IMR-90 (cell line): ENCODE data around the gene MOV10L1. TPM values are rescaled to one million over a fixed set of nuclear protein-coding genes. Genes with fewer than 3 reads are reported as not detected.

Experiments used
- ATAC-seq: fragments of 200-7000 bp; cut with Tn5 transposase; 2 replicates; pipeline ENCODE4 v1.9.1; 2020; ENCODE audit warnings: low read depth, mild to moderate bottlenecking, moderate library complexity
- BruUV-seq: library from RNA; stranded (reverse); fragments of 400-500 nt; replicated peaks from 2 replicates; lab custom pipeline; 2021; lab: Mats Ljungman, UMichigan
- CTCF ChIA-PET: fragments of 300-600 bp; formaldehyde crosslinking; extraction: SDS; loops from one replicate; lab custom pipeline; 2021; ENCODE audit warnings: antibody characterized with exemption; lab: Yijun Ruan, JAX
- POLR2A ChIA-PET: fragments of 300-600 bp; sonication (Branson Sonifier 250); formaldehyde crosslinking; loops from one replicate; lab custom pipeline; 2022; ENCODE audit warnings: antibody characterized with exemption; ENCODE audit not compliant: unreplicated experiment; lab: Charles Lee
- DNase-seq: peaks from one replicate; pipeline ENCODE4 v3.0.0; 2013
- H2AFZ ChIP-seq: replicated peaks from 2 replicates; pipeline ENCODE3; 2013; ENCODE audit warnings: low read length, mild to moderate bottlenecking; ENCODE audit not compliant: poor library complexity
- H2AK5ac ChIP-seq: 2 replicates; pipeline ENCODE4 v1.6.1; 2013; ENCODE audit warnings: low read depth, low read length, inconsistent platforms
- H2AK9ac ChIP-seq: replicated peaks from 2 replicates; pipeline ENCODE3; 2013; ENCODE audit warnings: mild to moderate bottlenecking, low read depth, low read length, moderate library complexity; ENCODE audit not compliant: poor library complexity
- H2BK120ac ChIP-seq: 2 replicates; pipeline ENCODE4 v1.6.1; 2013; ENCODE audit warnings: low read depth, low read length, inconsistent platforms
- H2BK15ac ChIP-seq: 3 replicates; pipeline ENCODE4 v1.6.1; 2013; ENCODE audit warnings: low read depth, low read length, inconsistent platforms
- H2BK20ac ChIP-seq: 2 replicates; pipeline ENCODE4 v1.6.1; 2013; ENCODE audit warnings: low read depth, mild to moderate bottlenecking, inconsistent platforms, low read length, moderate library complexity
- H2BK5ac ChIP-seq: 2 replicates; pipeline ENCODE4 v1.6.1; 2013; ENCODE audit warnings: mild to moderate bottlenecking, low read depth, low read length, inconsistent platforms; ENCODE audit not compliant: poor library complexity, severe bottlenecking
- H3K14ac ChIP-seq: replicated peaks from 2 replicates; pipeline ENCODE4 v1.6.1; 2013; ENCODE audit warnings: low read depth, low read length, inconsistent platforms
- H3K18ac ChIP-seq: 2 replicates; pipeline ENCODE4 v1.6.1; 2013; ENCODE audit warnings: low read depth, low read length, control low read depth
- H3K23ac ChIP-seq: 2 replicates; pipeline ENCODE4 v1.6.1; 2013; ENCODE audit warnings: low read depth, low read length, inconsistent platforms
- H3K27ac ChIP-seq: 2 replicates; pipeline ENCODE4 v1.5.1; 2013; ENCODE audit warnings: mild to moderate bottlenecking, control low read depth, low read length; ENCODE audit not compliant: insufficient read depth
- H3K27me3 ChIP-seq: 2 replicates; pipeline ENCODE4 v1.6.1; 2013; ENCODE audit warnings: low read length; ENCODE audit not compliant: control insufficient read depth, insufficient read depth
- H3K36me3 ChIP-seq: 2 replicates; pipeline ENCODE4 v1.6.1; 2013; ENCODE audit warnings: low read length, mixed read lengths; ENCODE audit not compliant: control insufficient read depth, insufficient read depth
- H3K4ac ChIP-seq: 2 replicates; pipeline ENCODE4 v1.6.1; 2013; ENCODE audit warnings: low read depth, low read length, inconsistent platforms
- H3K4me1 ChIP-seq: 2 replicates; pipeline ENCODE4 v1.6.1; 2013; ENCODE audit warnings: low read length, mixed read lengths; ENCODE audit not compliant: control insufficient read depth, insufficient read depth
- H3K4me2 ChIP-seq: 2 replicates; pipeline ENCODE4 v1.6.1; 2013; ENCODE audit warnings: low read depth, mild to moderate bottlenecking, control low read depth, low read length, moderate library complexity
- H3K4me3 ChIP-seq: 2 replicates; pipeline ENCODE4 v1.5.1; 2013; ENCODE audit warnings: low read depth, mild to moderate bottlenecking, control low read depth, low read length, moderate library complexity; ENCODE audit not compliant: insufficient read depth
- H3K56ac ChIP-seq: 2 replicates; pipeline ENCODE4 v1.6.1; 2013; ENCODE audit warnings: low read length, inconsistent platforms; ENCODE audit not compliant: insufficient read depth; ENCODE audit errors: extremely low read depth
- H3K79me1 ChIP-seq, 2 experiments: 2 replicates each; pipeline ENCODE4 v1.6.1; 2013; ENCODE audit warnings: low read length in 2 of 2, inconsistent platforms in 1 of 2, low read depth in 1 of 2
- H3K9ac ChIP-seq: 2 replicates; pipeline ENCODE4 v1.6.1; 2013; ENCODE audit warnings: low read depth, low read length, control low read depth
- H3K9me1 ChIP-seq: 2 replicates; pipeline ENCODE4 v1.6.1; 2013; ENCODE audit warnings: low read length, inconsistent platforms; ENCODE audit not compliant: insufficient read depth
- H3K9me3 ChIP-seq: 2 replicates; pipeline ENCODE4 v1.6.1; 2013; ENCODE audit warnings: low read length; ENCODE audit not compliant: control insufficient read depth, insufficient read depth
- H4K20me1 ChIP-seq: 2 replicates; pipeline ENCODE4 v1.6.1; 2013; ENCODE audit warnings: low read length, inconsistent platforms; ENCODE audit not compliant: insufficient read depth
- H4K5ac ChIP-seq: 2 replicates; pipeline ENCODE4 v1.6.1; 2013; ENCODE audit warnings: mild to moderate bottlenecking, low read depth, low read length, control low read depth
- H4K8ac ChIP-seq, 2 experiments: 2 replicates each; pipeline ENCODE4 v1.6.1; 2013; ENCODE audit warnings: low read depth in 2 of 2, low read length in 2 of 2, control low read depth in 1 of 2, inconsistent platforms in 1 of 2
- H4K91ac ChIP-seq: 2 replicates; pipeline ENCODE4 v1.6.1; 2013; ENCODE audit warnings: low read depth, low read length, inconsistent platforms; ENCODE audit not compliant: insufficient read depth
- BHLHE40 ChIP-seq: fragments of 150-350 bp; IDR thresholded peaks from 2 replicates; pipeline ENCODE4 v1.6.1; 2016; ENCODE audit warnings: mild to moderate bottlenecking, low read depth, low read length
- CEBPB ChIP-seq: IDR thresholded peaks from 2 replicates; pipeline ENCODE4 v1.6.1; 2012; ENCODE audit warnings: low read depth, low read length, improper control_type of control experiment
- CHD1 ChIP-seq: IDR thresholded peaks from 2 replicates; pipeline ENCODE4 v1.6.1; 2012; ENCODE audit warnings: low read depth, low read length, improper control_type of control experiment
- ELK1 ChIP-seq: fragments of 150-350 bp; IDR thresholded peaks from 2 replicates; pipeline ENCODE4 v1.6.1; 2016; ENCODE audit warnings: low read depth, mild to moderate bottlenecking, low read length, moderate library complexity, borderline replicate concordance
- FOS ChIP-seq: fragments of 150-350 bp; IDR thresholded peaks from 2 replicates; pipeline ENCODE4 v1.6.1; 2016; ENCODE audit warnings: low read depth, low read length
- MAFK ChIP-seq: IDR thresholded peaks from 2 replicates; pipeline ENCODE4 v1.6.1; 2012; ENCODE audit warnings: low read depth, low read length, improper control_type of control experiment
- MAZ ChIP-seq: IDR thresholded peaks from 2 replicates; pipeline ENCODE4 v1.6.1; 2012; ENCODE audit warnings: low read depth, mild to moderate bottlenecking, low read length, improper control_type of control experiment, moderate library complexity, borderline replicate concordance
- MXI1 ChIP-seq: IDR thresholded peaks from 2 replicates; pipeline ENCODE4 v1.6.1; 2012; ENCODE audit warnings: low read depth, mild to moderate bottlenecking, low read length, moderate library complexity, borderline replicate concordance
- NFE2L2 ChIP-seq: fragments of 150-350 bp; IDR thresholded peaks from 2 replicates; pipeline ENCODE4 v1.6.1; 2016; ENCODE audit warnings: low read depth, mild to moderate bottlenecking, low read length
- POLR2A ChIP-seq: IDR thresholded peaks from 2 replicates; pipeline ENCODE4 v1.6.1; 2012; ENCODE audit warnings: mild to moderate bottlenecking, low read depth, low read length
- RAD21 ChIP-seq: IDR thresholded peaks from 2 replicates; pipeline ENCODE4 v1.6.1; 2012; ENCODE audit warnings: low read length, improper control_type of control experiment
- RCOR1 ChIP-seq: IDR thresholded peaks from 2 replicates; pipeline ENCODE4 v1.6.1; 2012; ENCODE audit warnings: mild to moderate bottlenecking, low read length, improper control_type of control experiment; ENCODE audit not compliant: insufficient replicate concordance
- SMC3 ChIP-seq: fragments of 150-350 bp; IDR thresholded peaks from 2 replicates; pipeline ENCODE4 v1.6.1; 2016; ENCODE audit warnings: low read depth, mild to moderate bottlenecking, antibody characterized with exemption, low read length, moderate library complexity
- WGBS, 2 experiments: methylation state at CpG; one replicate each; pipeline versions ENCODE4 v1.1.5 to v1.1.7; 2013; ENCODE audit warnings: missing lambda C conversion rate in 2 of 2; ENCODE audit not compliant: insufficient read length in 1 of 2; ENCODE audit errors: extremely low coverage in 2 of 2; 5-methylcytosine and 5-hydroxymethylcytosine counted together
- dilution Hi-C: fragments of 300-500 bp; cut with HindIII; formaldehyde crosslinking; loops from one replicate; pipeline ENCODE4 v1.14.3; 2018; ENCODE audit warnings: low sequenced_read_pairs; ENCODE audit not compliant: unreplicated experiment
- in situ Hi-C: fragments of 300-500 bp; cut with MboI; formaldehyde crosslinking; loops from 3 replicates; pipeline ENCODE4 v1.14.3; 2019; ENCODE audit warnings: low sequenced_read_pairs, inconsistent platforms, mixed read lengths
- intact Hi-C: fragments of 100-400 bp; cut with micrococcal nuclease; formaldehyde crosslinking; loops from 2 replicates; pipeline ENCODE4 v1.10.0; 2022
- polyA plus RNA-seq, 3 experiments: library from polyadenylated mRNA; depleted of rRNA; stranded (reverse); fragments of >200 nt; gene quantifications; 2 replicates each; pipeline ENCODE4 v1.2.3, GENCODE V29; 2012; ENCODE audit warnings: low replicate concordance in 1 of 3
- total RNA-seq: library from RNA; depleted of rRNA; stranded (reverse); fragments of >200 nt; gene quantifications from 2 replicates; pipeline ENCODE4 v1.2.3, GENCODE V29; 2012
- TF ChIP-seq, protein P1 (sequence below): fragments of 150-350 bp; IDR thresholded peaks from 2 replicates; pipeline ENCODE4 v1.6.1; 2017; ENCODE audit warnings: mild to moderate bottlenecking, antibody characterized with exemption, low read length, low read depth
- TF ChIP-seq, protein P2 (sequence below): conservative IDR thresholded peaks from 2 replicates; pipeline ENCODE4 v1.5.1; 2012; ENCODE audit warnings: mild to moderate bottlenecking, low read depth, low read length, improper control_type of control experiment

MOV10L1 gene
- total and polyA plus RNA-seq, 2 of the 4 experiments (the other 2 are of a cell fraction), result 0.72 to 1.4 TPM

GRCh38 chr22:50197856-50198623, 108.2 kb downstream of the MOV10L1 start:
- POLR2A ChIA-PET, result no interaction called here
- DNase-seq, result no peak
- TF ChIP-seq RAD21 (no peak), BHLHE40 (no peak), MAFK (no peak), MAZ (no peak), NFE2L2 (no peak), CHD1 (no peak), MXI1 (no peak), ELK1 (no peak), CEBPB (no peak), FOS (no peak), POLR2A (no peak), RCOR1 (no peak), SMC3 (no peak)
- TF ChIP-seq, protein P1, sequence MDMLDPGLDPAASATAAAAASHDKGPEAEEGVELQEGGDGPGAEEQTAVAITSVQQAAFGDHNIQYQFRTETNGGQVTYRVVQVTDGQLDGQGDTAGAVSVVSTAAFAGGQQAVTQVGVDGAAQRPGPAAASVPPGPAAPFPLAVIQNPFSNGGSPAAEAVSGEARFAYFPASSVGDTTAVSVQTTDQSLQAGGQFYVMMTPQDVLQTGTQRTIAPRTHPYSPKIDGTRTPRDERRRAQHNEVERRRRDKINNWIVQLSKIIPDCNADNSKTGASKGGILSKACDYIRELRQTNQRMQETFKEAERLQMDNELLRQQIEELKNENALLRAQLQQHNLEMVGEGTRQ, result no peak
- TF ChIP-seq, protein P2, sequence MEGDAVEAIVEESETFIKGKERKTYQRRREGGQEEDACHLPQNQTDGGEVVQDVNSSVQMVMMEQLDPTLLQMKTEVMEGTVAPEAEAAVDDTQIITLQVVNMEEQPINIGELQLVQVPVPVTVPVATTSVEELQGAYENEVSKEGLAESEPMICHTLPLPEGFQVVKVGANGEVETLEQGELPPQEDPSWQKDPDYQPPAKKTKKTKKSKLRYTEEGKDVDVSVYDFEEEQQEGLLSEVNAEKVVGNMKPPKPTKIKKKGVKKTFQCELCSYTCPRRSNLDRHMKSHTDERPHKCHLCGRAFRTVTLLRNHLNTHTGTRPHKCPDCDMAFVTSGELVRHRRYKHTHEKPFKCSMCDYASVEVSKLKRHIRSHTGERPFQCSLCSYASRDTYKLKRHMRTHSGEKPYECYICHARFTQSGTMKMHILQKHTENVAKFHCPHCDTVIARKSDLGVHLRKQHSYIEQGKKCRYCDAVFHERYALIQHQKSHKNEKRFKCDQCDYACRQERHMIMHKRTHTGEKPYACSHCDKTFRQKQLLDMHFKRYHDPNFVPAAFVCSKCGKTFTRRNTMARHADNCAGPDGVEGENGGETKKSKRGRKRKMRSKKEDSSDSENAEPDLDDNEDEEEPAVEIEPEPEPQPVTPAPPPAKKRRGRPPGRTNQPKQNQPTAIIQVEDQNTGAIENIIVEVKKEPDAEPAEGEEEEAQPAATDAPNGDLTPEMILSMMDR, result no peak

More at GRCh38 chr22:50197856-50198623, 108.2 kb downstream of the MOV10L1 start:
- H3K9ac ChIP-seq, result no peak overlapping the region
- H3K27ac ChIP-seq, result no peak overlapping the region
- no peak overlapping the region for H3K14ac ChIP-seq
- H2AFZ ChIP-seq, result no peak overlapping the region
- H3K4me2 ChIP-seq, result no peak overlapping the region
- H3K36me3 ChIP-seq, result peaks cover 31% of the 10 kb centered on the region
- peaks cover 4% of the 10 kb centered on the region; the same call in 1 of the 2 replicates for H3K4me1 ChIP-seq
- peaks cover 17% of the 10 kb centered on the region for H4K20me1 ChIP-seq
- no peak overlapping the region for H3K18ac ChIP-seq
- in situ Hi-C loops (no loop called here), dilution Hi-C loops (no loop called here), intact Hi-C loops (no loop called here)
- no peak overlapping the region for H2BK5ac ChIP-seq
- H3K27me3 ChIP-seq, result no peaks in the 10 kb centered on the region
- BruUV-seq, result no TSS peak
- no peak overlapping the region for H2AK5ac ChIP-seq
- H4K5ac ChIP-seq, result no peak overlapping the region
- no peak overlapping the region for H3K56ac ChIP-seq
- 0 out of 2 replicates have a peak, but pooled peaks cover 2% of the 10 kb centered on the region for H3K9me1 ChIP-seq
- no peak overlapping the region for H3K4ac ChIP-seq
- WGBS, 2 experiments, result 95% methylated on average over 38 of the region's 61 CpGs; no CpG with 5 or more reads in 1 of the 2 experiments
- H2BK20ac ChIP-seq, result no peak overlapping the region
- no peak overlapping the region for H3K4me3 ChIP-seq
- H4K91ac ChIP-seq, result no peak overlapping the region
- H2AK9ac ChIP-seq, result no peak overlapping the region
- no peaks in the 10 kb centered on the region for H3K9me3 ChIP-seq
- no peak overlapping the region for H2BK120ac ChIP-seq
- H2BK15ac ChIP-seq, result no peak overlapping the region
- no peak overlapping the region for H4K8ac ChIP-seq
- CTCF ChIA-PET, result no interaction called here
- no peak for ATAC-seq
- H3K23ac ChIP-seq, result no peak overlapping the region
- peaks cover 21 to 31% of the 10 kb centered on the region in 2 experiments for H3K79me1 ChIP-seq
